Vagina (tissue), 2 donors: ENCODE measurements around the gene UBFD1. TPM values are rescaled to one million over a fixed set of nuclear protein-coding genes. Genes with fewer than 3 reads are reported as not detected.

Experiments used
- DNase-seq, 2 donors: peaks; one replicate each; pipeline ENCODE4 v3.0.0-alpha.2; 2017; ENCODE audit errors: extremely low spot score in 2 of 2
- H3K27ac ChIP-seq: fragments of 200-600 bp; sonication (generic); one replicate; pipeline ENCODE4 v1.5.1; 2019
- H3K27me3 ChIP-seq: fragments of 200-600 bp; sonication (generic); one replicate; pipeline ENCODE4 v1.5.1; 2019
- H3K36me3 ChIP-seq, 2 donors: fragments of 200-600 bp; sonication (generic); one replicate each; pipeline ENCODE4 v1.5.1; 2017 to 2019
- H3K4me1 ChIP-seq: fragments of 200-600 bp; sonication (generic); one replicate; pipeline ENCODE4 v1.5.1; 2019
- H3K4me3 ChIP-seq, 2 donors: fragments of 200-600 bp; sonication (generic); 1 replicate in 1 of 2; 2 replicates in 1 of 2; pipeline ENCODE4 v1.5.1; 2016 to 2019
- H3K9me3 ChIP-seq: fragments of 200-600 bp; sonication (generic); one replicate; pipeline ENCODE4 v1.5.1; 2019
- POLR2A ChIP-seq, 2 donors: fragments of 450-650 bp; IDR thresholded peaks; one replicate each; pipeline ENCODE4 v1.6.1; 2017; ENCODE audit warnings: antibody characterized with exemption in 2 of 2, mild to moderate bottlenecking in 2 of 2, moderate library complexity in 2 of 2
- POLR2AphosphoS5 ChIP-seq, 2 donors: sonication (generic); formaldehyde crosslinking; IDR thresholded peaks; one replicate each; pipeline ENCODE4 v1.9.0; 2017; ENCODE audit warnings: antibody characterized with exemption in 2 of 2, mild to moderate bottlenecking in 2 of 2, low read depth in 1 of 2; ENCODE audit not compliant: insufficient read depth in 1 of 2
- intact Hi-C: fragments of 100-400 bp; cut with DNase I; formaldehyde crosslinking; loops from one replicate; pipeline ENCODE4 v1.15.1; 2023
- total RNA-seq: library from RNA; depleted of rRNA; stranded (reverse); fragments of >200 nt; gene quantifications from one replicate; pipeline ENCODE4 v1.2.3, GENCODE V29; 2016
- TF ChIP-seq, protein P1 (sequence below), 3 experiments: fragments of 450-650 bp in 2 of 3; fragments of 200-600 bp in 1 of 3; sonication (generic) in 1 of 3; IDR thresholded peaks; one replicate each; pipeline ENCODE4 v1.5.1; 2017 to 2019; ENCODE audit warnings: antibody characterized with exemption in 3 of 3, mild to moderate bottlenecking in 2 of 3, moderate library complexity in 2 of 3

Gene UBFD1
- total RNA-seq, 1 donor from 2014 or later, result 57.2 TPM

DNA sequence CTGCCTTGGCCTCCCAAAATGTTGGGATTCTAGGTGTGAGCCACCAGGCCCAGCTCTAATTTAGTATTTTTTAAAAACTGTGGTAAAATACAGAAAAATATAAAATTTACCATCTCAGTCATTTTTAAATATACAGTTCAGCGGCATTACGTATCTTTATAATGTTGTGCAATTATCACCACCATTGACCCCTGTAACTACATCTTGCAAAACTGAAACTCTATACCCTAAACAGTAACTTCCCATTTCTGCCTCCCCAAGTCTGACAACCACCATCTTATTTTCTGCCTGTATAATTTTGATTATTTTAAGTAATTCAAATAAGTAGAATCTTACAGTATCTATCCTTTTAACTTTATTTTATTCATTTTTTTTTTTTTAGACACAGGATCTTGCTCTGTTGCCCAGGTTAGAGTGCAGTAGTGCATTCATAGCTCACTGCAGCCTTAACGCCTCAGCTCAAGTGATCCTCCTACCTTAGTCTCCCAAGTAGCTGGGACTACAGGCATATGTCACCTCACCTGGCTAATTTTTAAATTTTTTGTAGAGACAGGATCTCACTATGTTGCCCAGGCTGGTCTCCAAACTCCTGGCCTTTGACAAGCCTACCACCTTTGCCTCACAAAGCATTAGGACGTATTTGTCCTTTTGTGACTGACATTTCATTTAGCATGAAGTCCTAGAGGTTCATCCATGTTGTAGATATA lies 36.3 kb upstream of the UBFD1 start:
- no peak for DNase-seq
- TF ChIP-seq, protein P1, sequence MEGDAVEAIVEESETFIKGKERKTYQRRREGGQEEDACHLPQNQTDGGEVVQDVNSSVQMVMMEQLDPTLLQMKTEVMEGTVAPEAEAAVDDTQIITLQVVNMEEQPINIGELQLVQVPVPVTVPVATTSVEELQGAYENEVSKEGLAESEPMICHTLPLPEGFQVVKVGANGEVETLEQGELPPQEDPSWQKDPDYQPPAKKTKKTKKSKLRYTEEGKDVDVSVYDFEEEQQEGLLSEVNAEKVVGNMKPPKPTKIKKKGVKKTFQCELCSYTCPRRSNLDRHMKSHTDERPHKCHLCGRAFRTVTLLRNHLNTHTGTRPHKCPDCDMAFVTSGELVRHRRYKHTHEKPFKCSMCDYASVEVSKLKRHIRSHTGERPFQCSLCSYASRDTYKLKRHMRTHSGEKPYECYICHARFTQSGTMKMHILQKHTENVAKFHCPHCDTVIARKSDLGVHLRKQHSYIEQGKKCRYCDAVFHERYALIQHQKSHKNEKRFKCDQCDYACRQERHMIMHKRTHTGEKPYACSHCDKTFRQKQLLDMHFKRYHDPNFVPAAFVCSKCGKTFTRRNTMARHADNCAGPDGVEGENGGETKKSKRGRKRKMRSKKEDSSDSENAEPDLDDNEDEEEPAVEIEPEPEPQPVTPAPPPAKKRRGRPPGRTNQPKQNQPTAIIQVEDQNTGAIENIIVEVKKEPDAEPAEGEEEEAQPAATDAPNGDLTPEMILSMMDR (IDR thresholded peaks at IDR 0.05), result no peak
- no peak for TF ChIP-seq POLR2A (IDR thresholded peaks at IDR 0.05)
- no peak for TF ChIP-seq POLR2AphosphoS5 (IDR thresholded peaks at IDR 0.05; ENCODE audit: insufficient read depth in 1 of 2, low read depth in 1 of 2)
- Histone ChIP-seq H3K4me3 (no peak overlapping the region), H3K36me3 (peaks cover 0 to 33% of the 10 kb centered on the region in 2 donors), H3K27ac (no peak overlapping the region), H3K27me3 (no peaks in the 10 kb centered on the region), H3K4me1 (no peaks in the 10 kb centered on the region), H3K9me3 (no peaks in the 10 kb centered on the region)
- intact Hi-C loops, result no loop called here

- Histone ChIP-seq H3K9me3 (no peaks in the 10 kb centered on the region), H3K4me3 (no peak overlapping the region), H3K27me3 (no peaks in the 10 kb centered on the region), H3K4me1 (no peaks in the 10 kb centered on the region), H3K27ac (no peak overlapping the region), H3K36me3 (peaks cover 0 to 33% of the 10 kb centered on the region in 2 donors)
- no peak for DNase-seq
- intact Hi-C loops, result no loop called here
- TF ChIP-seq, protein P1 (IDR thresholded peaks at IDR 0.05), result no peak
- TF ChIP-seq POLR2AphosphoS5 (IDR thresholded peaks at IDR 0.05; ENCODE audit: insufficient read depth in 1 of 2, low read depth in 1 of 2) (no peak), POLR2A (IDR thresholded peaks at IDR 0.05) (no peak)
Observed at GRCh38 chr16:23521965-23522364, 35.6 kb upstream of the UBFD1 start.

DNA sequence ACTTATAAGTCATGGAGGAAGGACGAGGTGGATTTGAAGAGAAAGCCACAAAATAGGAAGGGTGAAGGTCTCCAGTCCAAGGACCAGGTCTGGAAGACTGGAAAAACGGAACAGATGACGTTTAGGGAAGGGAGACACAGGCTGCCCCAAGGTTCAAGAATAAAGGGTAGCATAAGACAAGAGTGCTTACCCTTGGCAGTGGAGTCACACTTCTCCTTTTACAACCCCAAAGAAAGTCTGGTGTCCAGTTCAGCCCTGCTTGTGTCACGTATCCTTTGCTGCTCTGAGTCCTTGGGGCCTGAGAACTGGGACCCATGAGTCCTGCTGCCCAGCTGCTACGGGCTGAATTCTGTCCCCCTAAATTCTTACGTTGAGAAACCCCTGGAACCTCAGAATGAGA lies 34.2 kb upstream of the UBFD1 start:
- H3K27me3 ChIP-seq, result no peaks in the 10 kb centered on the region
- TF ChIP-seq POLR2AphosphoS5 (IDR thresholded peaks at IDR 0.05; ENCODE audit: insufficient read depth in 1 of 2, low read depth in 1 of 2), result no peak
- TF ChIP-seq, protein P1 (IDR thresholded peaks at IDR 0.05), result no peak
- TF ChIP-seq POLR2A (IDR thresholded peaks at IDR 0.05), result no peak
- H3K4me3 ChIP-seq, result no peak overlapping the region
- H3K4me1 ChIP-seq, result no peaks in the 10 kb centered on the region
- no peak for DNase-seq
- intact Hi-C loops, result no loop called here
- peaks cover 0 to 42% of the 10 kb centered on the region in 2 donors for H3K36me3 ChIP-seq
- H3K27ac ChIP-seq, result no peak overlapping the region
- H3K9me3 ChIP-seq, result no peaks in the 10 kb centered on the region

DNA sequence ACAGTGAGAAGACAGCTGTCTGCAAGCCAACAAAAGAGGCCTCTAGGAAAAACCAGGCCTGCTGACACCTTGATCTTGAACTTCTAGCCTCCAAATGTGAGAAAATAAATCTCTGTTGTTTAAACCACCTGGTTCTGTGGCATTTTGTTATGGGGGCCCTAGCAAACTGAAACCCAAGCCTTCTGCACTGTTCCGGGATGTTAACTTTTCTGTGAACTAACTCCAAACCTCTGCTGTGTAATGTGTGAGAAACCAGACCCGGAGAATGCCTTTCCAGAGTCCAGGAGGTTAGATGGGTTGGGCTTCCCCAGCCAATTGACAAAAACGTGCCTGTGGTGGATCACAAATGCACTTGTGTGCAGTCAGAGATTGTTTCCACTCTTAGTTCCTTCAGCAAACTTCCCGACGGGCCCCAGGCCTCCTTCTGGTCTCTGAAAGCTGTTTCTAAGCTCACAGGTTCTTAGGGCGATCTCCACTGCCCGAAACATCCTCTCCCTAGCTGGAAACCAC lies 33.6 kb upstream of the UBFD1 start:
- Histone ChIP-seq H3K4me1 (no peaks in the 10 kb centered on the region), H3K27ac (no peak overlapping the region), H3K36me3 (peaks cover 0 to 48% of the 10 kb centered on the region in 2 donors), H3K4me3 (no peak overlapping the region), H3K9me3 (no peaks in the 10 kb centered on the region), H3K27me3 (no peaks in the 10 kb centered on the region)
- TF ChIP-seq POLR2AphosphoS5 (IDR thresholded peaks at IDR 0.05; ENCODE audit: insufficient read depth in 1 of 2, low read depth in 1 of 2) (no peak), POLR2A (IDR thresholded peaks at IDR 0.05) (no peak)
- TF ChIP-seq, protein P1 (IDR thresholded peaks at IDR 0.05), result no peak
- intact Hi-C loops, result no loop called here
- DNase-seq, result no peak

- H3K36me3 ChIP-seq, result peaks cover 0 to 57% of the 10 kb centered on the region in 2 donors
- no peaks in the 10 kb centered on the region for H3K27me3 ChIP-seq
- DNase-seq, result no peak
- TF ChIP-seq, protein P1 (IDR thresholded peaks at IDR 0.05), result no peak
- TF ChIP-seq POLR2AphosphoS5 (IDR thresholded peaks at IDR 0.05; ENCODE audit: insufficient read depth in 1 of 2, low read depth in 1 of 2) (no peak), POLR2A (IDR thresholded peaks at IDR 0.05) (no peak)
- H3K4me3 ChIP-seq, result no peak overlapping the region
- H3K9me3 ChIP-seq, result no peaks in the 10 kb centered on the region
- H3K4me1 ChIP-seq, result no peaks in the 10 kb centered on the region
- no peak overlapping the region for H3K27ac ChIP-seq
- intact Hi-C loops, result no loop called here
Observed at GRCh38 chr16:23524886-23525285, 32.6 kb upstream of the UBFD1 start.
